Panc1 (cell line): ENCODE results near the gene RBMS3.

Experiments used
- CTCF ChIP-seq: fragments of 450-650 bp; IDR thresholded peaks from 2 replicates; pipeline ENCODE4 v1.5.1; 2017; ENCODE audit warnings: mild to moderate bottlenecking
- POLR2AphosphoS5 ChIP-seq: IDR thresholded peaks from 2 replicates; pipeline ENCODE4 v1.6.1; 2012; ENCODE audit warnings: mild to moderate bottlenecking, low read depth, low read length, moderate library complexity
- REST ChIP-seq, 2 experiments: IDR thresholded peaks; 2 replicates each; pipeline ENCODE4 v1.6.1; 2011 to 2012; ENCODE audit warnings: low read depth in 2 of 2, control low read depth in 1 of 2, low read length in 1 of 2, mild to moderate bottlenecking in 1 of 2, moderate library complexity in 1 of 2; ENCODE audit not compliant: insufficient read depth in 1 of 2
- SIN3A ChIP-seq: IDR thresholded peaks from 2 replicates; pipeline ENCODE4 v1.6.1; 2012; ENCODE audit warnings: low read depth, mild to moderate bottlenecking, low read length, moderate library complexity, borderline replicate concordance; ENCODE audit not compliant: insufficient read depth
- TCF7L2 ChIP-seq: IDR thresholded peaks from 2 replicates; pipeline ENCODE4 v1.6.1; 2011; ENCODE audit warnings: mild to moderate bottlenecking, low read depth, low read length, inconsistent platforms

- no peak for TF ChIP-seq CTCF
- TF ChIP-seq SIN3A: no peak
- TF ChIP-seq POLR2AphosphoS5: no peak
- TF ChIP-seq TCF7L2: no peak
- no peak for TF ChIP-seq REST (IDR thresholded peaks at IDR 0.05; ENCODE audit: insufficient read depth in 1 of 2, low read depth in 2 of 2, low read length in 1 of 2)
These were observed 104.4 kb downstream of the RBMS3 start for GRCh38 chr3:29385046-29385830.
